GM18505 (cell line): Measurements from ENCODE around the gene CALD1.
"Not testable (repeated sequence)": the region's sequence is repeated elsewhere in the genome, so short reads cannot be mapped to it uniquely, and the experiment has no call there.

Experiments
- ATAC-seq: cut with Tn5 transposase; IDR thresholded peaks from one replicate; pipeline ENCODE4 v1.9.1; 2021; ENCODE audit not compliant: unreplicated experiment
- POLR2A ChIP-seq: IDR thresholded peaks from 4 replicates; pipeline ENCODE4 v1.6.1; 2011; ENCODE audit warnings: borderline replicate concordance; ENCODE audit not compliant: insufficient read depth, insufficient read length; ENCODE audit errors: extremely low read depth

The CALD1 gene

DNA sequence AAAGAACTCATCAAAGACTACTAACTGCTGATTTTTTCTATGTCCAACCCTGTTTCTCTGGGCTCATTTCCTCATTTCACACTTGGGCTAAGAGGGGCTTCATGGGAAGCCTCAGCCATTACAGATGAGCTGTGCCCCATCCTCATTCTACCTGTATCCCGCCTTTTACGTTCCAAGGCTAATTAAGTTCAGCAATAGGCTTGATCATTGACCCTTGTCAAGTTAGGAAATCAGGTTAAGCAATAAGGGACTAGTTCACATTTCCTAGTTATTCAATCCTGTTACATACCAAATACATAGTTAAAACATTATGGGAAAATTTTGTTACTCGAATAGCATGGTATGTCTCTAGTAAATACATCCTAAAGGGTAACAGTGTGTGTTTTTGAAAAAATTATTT lies 177.6 kb downstream of the CALD1 start:
- TF ChIP-seq POLR2A: no peak
- no peak for ATAC-seq

GRCh38 chr7:134959810-134960209 lies 180.4 kb downstream of the CALD1 start:
- no peak for TF ChIP-seq POLR2A
- no peak for ATAC-seq

GRCh38 chr7:134962270-134962780 lies 182.9 kb downstream of the CALD1 start:
- ATAC-seq: no peak
- TF ChIP-seq POLR2A: no peak

DNA sequence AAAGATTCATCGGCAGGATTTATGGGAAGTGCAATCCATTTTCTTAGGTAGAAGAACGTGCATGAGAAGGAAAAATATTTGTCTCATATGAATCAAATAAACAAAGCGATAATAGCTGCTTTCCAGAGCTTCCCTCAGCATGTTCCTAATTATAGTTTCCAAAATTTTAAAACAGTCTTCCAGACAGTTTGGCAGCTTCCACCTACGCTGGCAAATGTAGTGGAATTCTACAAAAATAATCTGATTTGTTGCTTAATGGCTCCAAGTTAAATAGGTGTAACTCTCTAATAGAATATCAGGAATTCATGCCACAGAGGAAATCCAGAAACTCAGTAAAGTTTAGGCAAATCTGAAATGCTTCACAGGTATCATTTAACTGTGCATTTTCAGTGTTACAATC lies 183.6 kb downstream of the CALD1 start:
- ATAC-seq: no peak
- no peak for TF ChIP-seq POLR2A

- no peak for TF ChIP-seq POLR2A
- ATAC-seq: no peak
Observed at GRCh38 chr7:134966691-134967090, 187.3 kb downstream of the CALD1 start.

DNA sequence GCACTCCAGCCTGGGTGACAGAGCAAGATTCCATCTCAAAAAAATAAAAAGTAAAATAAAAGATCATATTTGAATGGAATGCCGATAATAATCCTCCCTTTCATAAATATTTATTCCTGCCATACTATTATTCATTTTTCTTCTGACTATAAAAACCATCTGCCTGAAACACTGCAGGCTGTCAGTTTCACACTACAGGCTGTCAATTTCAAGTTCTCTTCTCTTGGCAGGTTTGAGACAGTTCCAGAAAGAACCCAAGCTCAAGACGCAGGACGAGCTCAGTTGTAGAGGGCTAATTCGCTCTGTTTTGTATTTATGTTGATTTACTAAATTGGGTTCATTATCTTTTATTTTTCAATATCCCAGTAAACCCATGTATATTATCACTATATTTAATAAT lies 188.7 kb downstream of the CALD1 start:
- no peak for TF ChIP-seq POLR2A
- no peak for ATAC-seq

- ATAC-seq: not testable (repeated sequence)
Observed at GRCh38 chr7:134981645-134982044, 202.2 kb downstream of the CALD1 start.

GRCh38 chr7:134985894-134986362 lies 206.5 kb downstream of the CALD1 start:
- ATAC-seq: peak; percentile 51
- no peak for TF ChIP-seq POLR2A

DNA sequence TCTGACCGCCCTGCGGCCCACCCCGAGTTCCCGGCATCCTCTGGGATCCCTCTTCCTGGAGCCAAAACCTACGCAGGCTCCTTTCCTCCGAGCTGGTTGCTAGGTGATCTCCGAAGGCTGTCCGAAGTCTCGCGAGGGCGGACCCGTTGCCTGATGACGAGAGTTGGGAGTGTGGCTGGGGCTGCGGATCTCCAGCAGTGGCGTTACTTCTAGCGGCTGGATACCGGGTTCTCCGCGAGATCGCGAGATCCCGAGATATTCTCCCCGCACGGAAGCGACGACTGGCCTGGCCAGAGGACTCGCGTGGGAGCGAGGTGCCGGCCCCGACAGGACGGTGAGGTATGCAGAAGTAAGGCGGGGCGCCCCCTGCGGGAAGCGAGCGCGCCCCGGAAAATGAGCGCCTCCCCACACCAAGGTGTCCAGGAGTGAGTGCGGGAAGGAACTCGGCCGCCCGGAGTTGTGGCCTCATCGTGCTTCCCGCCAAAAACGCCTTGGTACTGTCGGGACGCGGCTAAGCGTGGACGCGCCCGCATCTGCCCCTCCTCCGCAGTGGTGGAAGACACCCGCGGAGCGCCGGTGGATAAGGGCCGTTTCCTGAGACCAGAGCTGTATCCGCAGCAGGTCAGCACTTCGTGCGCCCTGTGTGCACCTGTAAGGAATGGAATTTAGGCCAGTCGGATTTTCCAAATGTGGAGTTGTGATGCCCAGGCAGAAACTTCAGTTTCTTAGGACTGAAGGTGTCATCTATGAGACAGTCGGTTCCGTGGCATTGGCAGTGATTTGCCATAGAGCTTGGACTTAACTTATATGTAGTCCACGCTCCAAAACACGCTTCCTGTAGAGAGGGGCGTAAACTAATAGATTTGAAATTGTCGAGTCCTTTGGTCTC lies 207.2 kb downstream of the CALD1 start, which contains the start of gene AGBL3:
AGBL3 (plus strand) TSS at position 146 of the 889 bp plus-strand sequence. CDS start 1,426 bp downstream, outside the sequence.
- peak; percentile 71 for TF ChIP-seq POLR2A
- peak; percentile 91 for ATAC-seq

GRCh38 chr7:134988161-134988560 lies 208.7 kb downstream of the CALD1 start:
- no peak for TF ChIP-seq POLR2A
- no peak for ATAC-seq

DNA sequence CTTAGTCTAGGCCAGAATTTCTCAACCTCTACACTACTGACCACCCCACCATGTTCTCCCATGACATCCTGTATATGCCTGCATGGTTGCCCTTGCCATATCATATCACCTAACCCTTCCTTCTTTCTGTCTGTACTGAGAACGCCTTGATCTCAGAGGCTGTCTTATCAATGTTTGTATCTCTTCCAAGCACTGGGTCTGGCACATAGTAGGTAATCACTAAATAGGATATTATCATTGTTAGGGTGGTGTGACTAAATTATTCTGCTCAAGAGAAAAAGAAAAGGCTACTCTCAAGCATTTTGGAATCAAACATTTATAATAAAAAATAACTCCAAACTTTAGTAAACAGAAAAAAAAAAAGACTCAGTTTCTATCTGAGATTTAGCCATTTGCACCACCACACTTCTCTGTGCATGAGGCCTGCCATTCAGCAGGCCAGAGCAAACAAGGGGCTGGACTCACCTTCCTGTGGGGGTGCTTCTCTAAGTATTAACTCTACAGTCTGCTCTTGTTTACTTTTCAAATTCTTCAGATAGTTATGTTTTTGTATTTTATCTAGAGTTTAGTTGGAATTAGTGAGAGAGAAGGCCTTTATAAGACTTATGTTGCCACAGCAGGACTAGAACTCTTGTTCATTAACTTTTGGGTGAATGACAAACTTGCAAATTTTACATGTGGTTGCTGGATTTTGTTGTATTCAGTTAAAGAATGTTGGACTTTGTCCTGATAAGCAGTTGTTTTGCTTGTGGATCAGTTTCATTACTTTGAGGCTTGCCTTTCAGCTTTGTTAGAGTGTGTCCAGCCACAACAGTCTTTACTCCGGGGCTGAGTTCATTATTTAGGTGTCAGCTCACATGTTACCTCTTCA lies 212.3 kb downstream of the CALD1 start:
- ATAC-seq: no peak
- TF ChIP-seq POLR2A: no peak

DNA sequence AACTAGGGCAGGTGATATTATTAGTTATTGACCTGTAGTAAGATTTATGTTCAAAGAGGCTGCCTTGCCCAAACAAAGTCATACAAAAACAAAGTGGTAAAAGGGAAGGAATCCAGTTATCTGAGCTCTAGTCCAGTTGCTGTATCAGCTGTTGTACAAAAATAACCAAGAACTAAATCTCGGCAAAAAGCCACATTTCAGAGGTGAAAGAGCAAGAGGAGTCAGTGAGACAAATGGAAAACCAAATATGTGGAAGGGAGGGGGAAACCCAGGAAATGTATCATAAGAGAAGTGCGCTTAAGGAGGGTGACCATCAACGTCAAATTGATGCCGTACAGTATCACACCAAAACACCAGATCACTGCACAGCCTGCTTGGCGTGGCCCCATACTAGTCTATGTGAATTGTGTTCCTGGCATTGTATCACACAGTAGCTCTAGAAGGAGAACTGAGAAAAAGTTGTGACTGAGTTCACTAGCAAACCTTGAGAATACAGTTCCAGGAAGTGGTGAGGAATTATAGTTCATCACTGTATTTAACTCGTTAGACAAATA lies 213.3 kb downstream of the CALD1 start:
- ATAC-seq: peak; percentile 78
- peak; percentile 44 for TF ChIP-seq POLR2A

- no peak for ATAC-seq
- TF ChIP-seq POLR2A: no peak
Observed at GRCh38 chr7:134993877-134994456, 214.5 kb downstream of the CALD1 start.
